Right renal pelvis (tissue), 4 donors: Measurements from ENCODE around the gene ZFYVE28. TPM values are rescaled to one million over a fixed set of nuclear protein-coding genes. Genes with fewer than 3 reads are reported as not detected.

Experiments used
- DNase-seq, 4 donors: peaks; one replicate each; pipeline ENCODE4 v3.0.0-alpha.2; 2013; ENCODE audit warnings: low read depth in 4 of 4, low spot score in 3 of 4, missing footprints in 1 of 4
- polyA plus RNA-seq, 4 donors: library from polyadenylated mRNA; unstranded; fragments of 120-200 nt; gene quantifications; one replicate each; pipeline ENCODE4 v1.2.1, GENCODE V29; 2013; ENCODE audit not compliant: insufficient read length in 4 of 4

ZFYVE28 gene
- polyA plus RNA-seq, 4 donors, result 1.9 to 3.0 (median 2.5) TPM

DNA sequence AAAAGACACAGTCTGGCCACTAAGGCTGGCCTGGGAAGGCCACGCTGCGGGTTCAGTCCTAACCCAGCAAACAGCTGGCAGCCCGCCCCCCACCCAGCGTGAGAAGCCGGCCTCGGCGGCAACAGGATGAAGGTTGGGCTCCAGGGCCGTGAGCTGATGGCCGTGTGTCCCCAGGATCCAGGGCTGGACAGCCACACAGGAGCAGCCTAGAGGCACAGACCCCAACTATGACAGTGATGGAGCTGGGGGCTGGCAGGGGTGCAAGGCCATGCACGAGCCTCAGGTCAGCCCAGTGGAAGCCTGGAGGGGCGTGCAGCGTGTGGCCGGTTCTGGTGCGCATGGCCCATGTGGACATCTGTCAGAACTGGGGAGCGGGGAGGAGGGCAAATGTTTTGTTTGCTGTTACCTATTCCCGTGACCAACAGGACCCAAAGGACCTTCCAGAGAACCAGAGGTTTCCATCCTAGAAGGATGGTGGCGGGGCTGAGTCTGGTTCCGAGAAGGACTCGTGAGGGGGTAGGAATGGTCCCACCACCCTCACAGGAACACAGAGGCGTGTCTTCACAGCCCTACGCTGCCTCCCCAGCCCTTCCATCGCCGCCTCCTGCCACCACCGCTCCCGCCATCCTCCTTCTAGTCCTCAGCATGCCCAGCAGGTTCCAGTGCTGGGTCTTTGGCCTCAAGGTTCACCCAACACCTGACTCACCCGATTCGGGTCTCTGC lies 46.5 kb downstream of the ZFYVE28 start:
- DNase-seq, result no peak

DNA sequence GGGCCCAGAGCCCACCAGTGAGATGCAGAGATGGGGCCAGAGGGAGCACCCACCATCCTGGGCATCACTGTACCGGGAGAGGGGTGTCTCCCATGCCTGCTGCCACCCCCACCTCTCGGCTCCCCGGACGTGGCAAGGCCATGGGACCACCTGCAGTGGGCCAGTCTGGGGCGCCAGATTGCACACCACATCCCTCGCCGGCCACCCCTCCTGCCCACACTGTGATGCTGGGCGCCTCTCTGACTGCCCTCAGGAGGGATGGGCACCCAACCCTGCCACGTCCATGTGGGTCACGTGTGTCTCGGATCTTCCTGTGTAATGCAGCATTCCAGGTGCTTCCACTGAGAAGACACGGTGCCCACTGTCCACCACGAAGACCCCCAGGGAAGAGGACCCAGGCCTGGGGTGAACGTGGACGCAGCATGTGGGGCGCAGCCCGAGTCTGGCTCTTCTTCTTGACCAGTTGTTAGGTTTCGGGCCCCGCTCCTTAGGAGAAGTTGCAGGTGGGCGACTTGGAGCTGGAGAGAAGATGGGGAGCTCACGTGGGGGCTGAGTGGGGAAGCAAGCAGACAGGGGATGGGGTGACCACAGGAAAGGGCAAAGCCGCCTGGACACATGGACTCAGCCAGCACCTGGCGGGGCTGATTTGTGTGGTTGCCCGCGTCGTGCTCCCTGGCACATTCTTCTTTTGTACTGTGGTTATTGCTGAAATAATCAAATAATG lies 47.7 kb downstream of the ZFYVE28 start:
- no peak for DNase-seq

- DNase-seq, result no peak
Observed at GRCh38 chr4:2368746-2369437, 49.6 kb downstream of the ZFYVE28 start.

GRCh38 chr4:2367626-2368025 lies 50.8 kb downstream of the ZFYVE28 start:
- DNase-seq, result no peak

- no peak for DNase-seq
Observed at GRCh38 chr4:2366252-2367192, 51.9 kb downstream of the ZFYVE28 start.

DNA sequence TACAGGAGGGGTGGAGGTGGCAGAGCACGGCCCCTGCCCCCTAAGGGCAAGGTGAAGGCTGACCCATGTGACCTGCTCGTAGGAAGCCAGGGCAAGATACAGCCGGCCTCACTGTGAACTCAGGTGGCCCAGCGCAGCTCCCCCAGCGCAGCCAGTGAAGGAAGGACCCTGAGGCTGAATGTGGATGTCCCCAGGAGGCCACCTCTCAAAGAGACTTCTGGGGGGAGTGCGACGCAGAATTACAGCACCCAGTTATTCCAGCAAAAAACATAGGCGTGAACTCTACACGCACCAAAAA lies 52.6 kb downstream of the ZFYVE28 start:
- no peak for DNase-seq

DNA sequence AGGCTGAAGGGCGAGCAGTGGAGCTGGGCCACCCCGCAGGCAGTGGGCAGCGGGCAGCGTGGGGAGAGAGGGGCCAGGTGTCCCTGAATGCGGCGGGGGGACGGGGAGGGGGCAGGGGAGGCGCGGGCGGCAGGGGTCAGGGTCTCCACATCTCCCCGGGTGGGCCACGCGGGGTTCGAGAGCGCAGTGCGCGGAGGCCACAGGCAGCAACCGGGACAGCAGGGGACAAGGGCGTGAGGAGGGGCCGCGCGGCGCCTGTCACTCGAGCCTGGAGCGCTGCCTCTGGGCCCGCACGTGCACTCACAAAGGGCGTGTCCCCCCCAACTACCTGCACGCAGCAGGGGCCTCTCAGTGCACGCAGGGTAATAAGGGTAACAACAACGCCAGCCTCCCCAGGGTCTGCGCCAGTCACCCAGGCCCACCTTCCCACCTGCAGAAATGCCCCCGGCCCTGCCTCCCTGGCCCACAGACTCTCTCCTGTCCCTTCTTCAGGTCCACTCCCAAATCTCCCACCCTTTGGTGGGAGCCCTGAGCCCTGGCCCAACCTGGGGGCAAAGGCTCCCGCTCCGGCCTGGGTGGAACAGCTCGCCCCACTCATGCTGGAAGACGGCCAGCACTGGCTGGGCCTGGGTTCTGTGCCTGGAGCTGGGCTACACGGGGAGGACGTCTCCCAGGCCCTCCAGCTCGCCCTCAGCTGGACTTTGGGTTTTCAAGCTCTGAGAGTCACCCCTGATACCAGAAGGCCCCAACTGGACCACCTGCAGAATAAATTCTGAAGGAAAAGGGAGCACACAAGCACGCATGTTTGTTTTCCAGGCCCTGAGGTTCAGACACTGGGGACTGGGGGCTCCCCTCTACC lies 53.2 kb downstream of the ZFYVE28 start:
- no peak for DNase-seq

DNA sequence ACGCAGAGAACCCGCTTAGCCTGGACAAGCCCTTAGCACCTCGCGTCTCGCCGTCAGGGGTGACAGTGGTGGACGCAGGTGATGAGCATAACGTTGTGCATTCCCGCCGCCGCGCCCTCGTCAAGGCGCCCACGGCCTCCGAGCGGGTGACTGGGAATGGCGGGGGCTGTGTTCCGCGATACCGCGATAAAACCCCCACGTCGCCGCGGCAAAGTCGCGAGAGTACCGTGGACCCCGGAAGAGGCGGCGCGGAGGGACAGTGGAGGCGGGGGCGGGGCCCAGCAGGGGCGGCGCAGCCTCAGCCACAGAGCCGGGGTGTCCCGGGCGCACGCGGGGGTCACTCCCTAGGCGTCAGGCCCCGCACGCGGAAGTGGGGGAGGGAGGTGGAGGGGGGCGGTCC lies 53.8 kb downstream of the ZFYVE28 start:
- no peak for DNase-seq

DNA sequence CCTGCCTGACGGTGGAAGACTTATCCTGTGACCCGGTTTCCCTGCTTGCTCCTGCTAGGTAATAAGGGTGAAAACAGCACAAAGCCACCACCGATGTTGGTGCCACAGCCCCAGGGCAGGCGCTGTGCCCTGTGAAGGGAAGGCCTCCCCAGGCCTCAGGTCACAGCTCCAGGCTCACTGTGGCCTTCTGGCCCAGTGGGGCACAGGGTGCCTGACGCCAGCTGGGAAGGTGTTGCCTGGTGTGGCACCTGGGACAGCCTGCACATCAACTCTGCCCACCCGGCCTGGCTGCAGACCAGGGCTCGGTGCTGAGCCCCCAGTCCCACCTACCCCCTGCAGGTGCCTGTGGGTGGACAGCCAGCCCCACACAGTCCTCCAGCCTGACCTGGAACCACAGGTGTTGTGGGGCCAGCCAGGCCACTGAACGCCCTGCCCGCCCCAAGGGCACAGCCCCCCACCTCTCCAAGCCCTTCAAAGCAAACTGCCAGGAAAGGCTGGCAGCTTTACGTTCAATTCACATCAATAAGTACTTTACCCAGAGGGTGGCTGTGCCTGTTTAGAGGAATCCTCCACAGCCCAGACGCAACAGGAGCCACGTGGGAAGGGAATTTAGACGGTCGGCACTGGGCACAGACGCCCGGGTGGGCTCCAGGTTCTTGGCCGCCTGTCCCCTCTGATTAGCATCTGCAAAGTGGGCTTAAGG lies 54.3 kb downstream of the ZFYVE28 start:
- DNase-seq, result no peak

- DNase-seq, result no peak
Observed at GRCh38 chr4:2363056-2363721, 55.3 kb downstream of the ZFYVE28 start.

DNA sequence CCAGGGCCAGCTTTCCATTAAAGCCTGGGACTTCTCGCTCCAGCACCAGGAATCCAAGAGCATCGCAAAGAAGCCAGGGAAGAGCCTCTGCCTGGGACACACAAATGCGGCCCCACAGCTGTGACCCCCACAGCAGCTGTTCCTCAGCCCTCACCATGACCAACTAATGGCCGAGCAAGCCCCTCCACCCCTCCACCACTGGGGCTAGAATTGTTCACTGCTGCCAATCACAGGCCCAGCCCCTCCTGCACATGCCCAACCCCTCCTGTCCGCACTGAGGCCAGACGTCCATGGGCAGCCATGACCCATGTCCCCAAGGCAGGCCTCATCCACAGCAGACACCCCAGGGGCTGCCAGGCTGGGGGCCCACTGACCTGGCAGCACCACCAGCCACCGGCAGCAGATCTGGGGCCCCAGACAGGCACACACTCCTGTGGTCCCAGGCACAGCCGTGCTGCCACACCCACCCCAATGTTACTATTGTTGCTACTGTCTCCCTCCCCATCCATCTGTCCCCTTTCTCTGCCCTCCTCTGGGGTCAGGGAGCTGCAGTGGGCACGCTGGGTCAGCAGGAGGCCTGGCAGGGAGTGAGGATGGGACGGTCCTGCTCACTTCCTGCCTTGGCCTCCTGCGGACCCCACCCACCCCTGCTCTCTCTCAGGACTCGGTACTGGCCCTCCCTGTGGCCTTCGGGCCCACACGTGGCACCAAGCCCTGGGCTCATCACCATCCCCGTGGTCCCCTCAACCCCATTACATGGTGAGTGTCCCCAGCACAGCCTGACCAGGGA lies 56.0 kb downstream of the ZFYVE28 start:
- DNase-seq, result no peak

DNA sequence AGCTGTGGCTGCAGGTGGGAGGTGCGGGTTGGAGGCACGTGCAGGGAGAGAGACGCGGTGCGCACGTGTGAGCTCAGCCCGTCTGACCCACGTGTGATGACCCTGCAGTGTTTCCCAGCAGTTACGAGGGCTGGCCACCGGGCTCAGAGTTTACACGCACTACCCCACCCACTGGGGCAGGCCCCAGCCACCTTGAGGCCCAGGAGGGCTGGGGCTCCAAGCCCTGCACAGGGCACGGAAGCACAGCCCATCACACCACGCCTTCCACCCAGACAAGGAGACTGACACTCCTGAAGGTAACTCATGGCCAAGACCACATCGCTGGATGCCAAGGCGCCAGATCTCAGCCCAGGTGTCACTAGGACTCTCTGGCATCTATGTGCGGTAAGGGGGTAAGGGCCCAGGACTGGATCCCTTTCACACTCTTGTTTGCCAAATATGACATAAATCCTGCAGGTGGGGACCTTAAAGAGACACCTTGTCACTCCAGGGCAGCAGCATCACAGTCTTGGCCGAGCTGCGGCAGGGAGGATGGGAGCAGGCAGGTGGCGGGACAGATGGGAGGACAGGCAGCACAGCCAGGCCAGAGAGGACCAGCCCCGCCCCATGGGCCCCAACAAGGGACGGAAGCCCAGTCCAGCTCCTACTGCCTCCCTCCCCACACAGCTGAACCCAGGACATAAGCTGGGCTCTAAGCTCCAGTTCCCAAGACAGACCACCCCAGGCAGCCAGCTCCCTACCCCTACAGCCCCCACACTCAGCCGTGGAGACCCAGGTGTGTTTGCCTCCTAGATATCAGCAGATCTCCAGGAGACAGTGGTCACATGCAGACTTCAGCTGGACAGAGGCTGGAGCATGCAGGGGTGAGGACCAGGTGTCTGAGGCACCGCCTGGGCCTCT lies 56.8 kb downstream of the ZFYVE28 start:
- no peak for DNase-seq

DNA sequence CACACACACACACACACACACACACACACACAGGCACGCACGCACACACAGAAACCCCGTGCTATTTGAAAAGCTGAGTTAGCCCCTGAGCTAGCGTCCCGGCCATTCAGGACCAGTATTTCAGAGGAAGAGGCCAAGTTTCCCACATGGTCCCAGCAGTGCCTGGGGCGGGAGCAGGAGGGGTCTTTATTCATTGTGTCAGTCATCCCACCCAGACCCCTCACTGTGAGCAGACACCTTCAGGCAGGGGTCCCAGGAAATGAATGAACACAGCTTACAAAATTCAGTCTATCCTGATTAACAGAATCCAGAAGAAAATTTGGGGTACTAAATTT lies 58.1 kb downstream of the ZFYVE28 start:
- no peak for DNase-seq

DNA sequence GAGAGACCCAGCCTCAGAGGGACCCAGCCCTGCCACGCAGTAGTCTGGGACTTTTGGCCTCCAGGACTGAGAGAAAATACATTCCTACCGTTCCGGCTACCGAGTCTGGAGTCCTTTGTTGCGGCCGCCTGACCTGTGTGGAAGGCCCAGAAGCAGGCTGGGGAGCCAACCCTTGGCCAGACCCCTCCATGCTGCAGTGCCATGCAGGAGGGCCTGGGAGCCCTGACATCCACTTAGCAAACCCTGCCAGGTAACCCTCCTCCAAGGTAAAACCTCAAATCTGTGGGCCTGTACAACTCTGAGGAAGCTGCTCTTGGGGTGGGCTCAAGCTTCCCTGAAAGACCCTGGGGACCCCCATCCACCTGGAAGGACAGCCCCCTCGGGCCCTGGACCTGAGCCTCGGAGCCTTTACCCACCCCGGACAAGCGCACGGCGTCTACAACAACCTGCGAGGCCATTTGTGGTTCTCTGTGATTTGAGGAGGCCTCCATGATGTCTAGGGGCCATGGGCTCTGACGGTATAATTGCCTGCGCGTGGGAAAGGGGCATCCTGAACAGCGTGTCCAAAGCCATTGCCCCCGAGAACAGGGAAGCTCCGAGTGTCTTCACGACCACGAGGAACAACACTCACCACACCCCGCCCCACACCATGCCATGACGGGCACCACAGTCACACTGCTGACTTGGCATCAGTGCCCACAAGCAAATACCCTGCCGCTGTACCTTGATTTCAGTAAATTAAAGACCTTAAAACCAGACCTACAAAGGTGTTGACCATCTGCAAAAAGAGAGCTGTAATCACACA lies 58.7 kb downstream of the ZFYVE28 start:
- no peak for DNase-seq

- DNase-seq, result no peak
Observed at GRCh38 chr4:2357821-2358745, 60.4 kb downstream of the ZFYVE28 start.
